Globus pallidus (tissue), 1 donor: ENCODE results near the gene CALHM4.
"Not testable (repeated sequence)": the region's sequence is repeated elsewhere in the genome, so short reads cannot be mapped to it uniquely, and the experiment has no call there.

Experiments
- DNase-seq: peaks from one replicate; pipeline ENCODE4 v3.0.0-alpha.2; 2015; ENCODE audit warnings: low spot score

The CALHM4 gene

DNA sequence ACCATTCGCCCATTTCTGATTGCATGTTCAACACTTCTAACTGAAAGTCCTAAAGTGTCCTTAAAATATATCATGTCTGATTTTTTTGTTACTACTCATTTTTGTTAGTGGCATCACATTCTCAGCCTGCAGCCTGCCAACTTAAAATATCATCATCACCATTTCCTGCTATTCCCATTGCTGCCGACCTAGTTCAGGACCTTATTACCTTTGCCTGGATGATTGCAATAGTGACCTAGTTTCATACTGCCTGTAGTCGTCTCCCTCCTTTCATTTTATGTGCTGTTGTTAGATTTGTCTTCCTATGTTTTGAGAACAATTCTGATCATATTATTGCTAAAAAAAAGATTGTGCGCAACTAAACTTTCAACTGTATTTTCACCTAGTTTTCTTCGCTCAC lies 23.9 kb downstream of the CALHM4 start:
- no peak for DNase-seq

DNA sequence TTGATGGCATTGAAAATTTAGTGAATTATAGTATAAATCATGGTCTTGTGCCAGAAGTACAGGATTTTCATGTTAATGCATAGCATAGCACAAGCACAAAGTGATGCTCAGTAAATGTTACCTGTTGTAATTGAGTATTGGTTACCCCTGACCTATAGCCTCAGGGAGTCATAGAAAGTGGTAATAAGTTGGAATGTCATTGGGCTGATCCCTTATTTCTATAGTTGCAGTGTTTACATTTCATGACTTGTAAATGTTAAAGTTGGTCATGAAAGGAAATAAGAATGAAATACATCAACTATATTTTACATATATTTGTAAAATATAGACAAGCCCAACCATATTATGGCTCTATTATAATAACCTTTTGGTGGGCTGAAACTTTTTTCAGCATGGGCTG lies 24.8 kb downstream of the CALHM4 start:
- no peak for DNase-seq

DNA sequence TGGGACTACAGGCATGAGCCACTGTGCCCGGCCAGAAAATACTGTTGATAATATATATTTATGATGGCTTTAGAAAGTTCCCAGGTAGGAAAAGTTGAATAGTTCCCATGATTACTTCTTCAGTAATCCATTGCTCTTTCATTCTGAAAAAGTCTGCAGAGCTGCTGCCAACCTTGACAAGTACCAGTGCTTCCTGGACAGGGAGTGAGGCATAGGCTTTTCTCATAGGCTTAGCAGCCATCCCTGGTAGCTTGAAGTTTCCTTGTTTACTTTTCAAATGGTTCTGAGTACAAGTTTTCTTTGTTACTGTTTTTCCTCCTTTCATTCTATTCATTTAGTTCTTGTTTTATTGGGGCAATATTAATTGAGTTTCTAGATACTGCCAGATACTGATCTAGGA lies 25.6 kb downstream of the CALHM4 start:
- DNase-seq: no peak

DNA sequence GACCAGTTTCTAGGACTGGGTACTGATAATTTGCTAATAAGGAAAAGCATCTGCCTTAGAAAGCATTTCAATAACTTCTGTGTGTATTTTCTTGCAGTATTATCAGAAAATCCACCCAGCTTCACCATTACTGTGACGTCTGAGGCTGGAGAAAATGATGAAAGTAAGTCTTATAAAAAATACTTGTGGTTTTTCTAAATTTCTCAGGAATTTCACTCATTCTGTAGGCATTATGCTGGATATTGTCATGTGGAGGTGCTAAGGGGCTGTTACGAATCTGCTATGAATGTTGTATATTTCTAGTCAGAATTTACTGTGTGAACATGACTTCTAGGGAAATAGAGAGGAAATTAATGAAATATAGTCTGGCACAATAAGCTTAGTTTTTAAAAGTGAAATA lies 26.6 kb downstream of the CALHM4 start:
- no peak for DNase-seq

DNA sequence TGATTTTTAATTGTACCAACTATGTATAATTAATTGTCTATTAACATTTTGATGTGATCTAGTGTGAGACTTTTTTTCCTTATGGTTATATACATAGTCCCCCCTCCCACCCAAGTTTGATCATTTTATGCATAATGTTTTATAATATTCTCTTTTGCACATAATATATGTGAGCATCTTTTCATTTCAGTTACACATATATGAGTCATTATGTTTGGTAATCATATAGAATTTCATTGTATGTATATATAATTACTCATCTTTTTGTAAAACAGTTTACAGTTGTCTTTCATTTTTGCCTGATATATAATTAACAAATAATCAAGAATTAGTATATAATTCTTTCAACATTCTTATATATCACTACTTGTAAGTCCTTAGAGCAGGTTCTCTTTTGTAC lies 32.7 kb downstream of the CALHM4 start:
- DNase-seq: no peak

DNA sequence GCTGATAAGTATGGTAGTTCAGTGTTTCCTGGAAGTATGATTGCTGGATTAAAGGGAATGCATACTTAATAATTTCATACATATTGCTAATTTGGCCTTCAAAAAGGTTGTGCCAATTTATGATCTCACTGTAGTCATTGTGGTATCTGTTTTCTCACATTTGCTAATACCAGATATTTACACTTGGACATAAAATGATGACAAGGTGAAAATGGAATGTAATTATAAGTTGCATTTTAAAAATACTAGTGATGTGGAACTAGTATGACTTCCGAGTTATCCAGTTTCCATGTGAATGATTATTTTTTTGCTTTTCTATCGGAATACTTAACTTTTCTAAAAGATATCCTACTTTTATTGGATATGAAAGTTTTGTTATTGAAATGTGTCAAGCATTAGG lies 33.2 kb downstream of the CALHM4 start:
- no peak for DNase-seq

DNA sequence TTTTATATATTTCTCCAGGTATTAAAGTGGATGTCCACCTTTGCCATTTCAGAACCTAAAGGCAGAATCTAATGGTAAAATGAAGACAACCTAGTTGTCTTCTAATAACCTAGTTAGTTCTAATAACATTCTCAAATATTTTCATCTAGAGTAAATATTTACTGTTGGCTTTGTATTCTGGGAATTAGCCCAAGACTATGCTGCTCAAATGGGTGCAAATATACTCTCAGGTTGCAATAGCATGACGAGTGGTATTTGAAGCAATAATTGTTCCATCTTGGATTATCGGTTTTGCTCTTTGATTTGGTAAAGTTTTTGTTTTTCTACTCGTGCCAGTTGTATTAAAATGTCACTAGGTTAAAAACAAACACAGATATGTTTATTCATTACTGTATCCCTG lies 41.7 kb downstream of the CALHM4 start:
- no peak for DNase-seq

DNA sequence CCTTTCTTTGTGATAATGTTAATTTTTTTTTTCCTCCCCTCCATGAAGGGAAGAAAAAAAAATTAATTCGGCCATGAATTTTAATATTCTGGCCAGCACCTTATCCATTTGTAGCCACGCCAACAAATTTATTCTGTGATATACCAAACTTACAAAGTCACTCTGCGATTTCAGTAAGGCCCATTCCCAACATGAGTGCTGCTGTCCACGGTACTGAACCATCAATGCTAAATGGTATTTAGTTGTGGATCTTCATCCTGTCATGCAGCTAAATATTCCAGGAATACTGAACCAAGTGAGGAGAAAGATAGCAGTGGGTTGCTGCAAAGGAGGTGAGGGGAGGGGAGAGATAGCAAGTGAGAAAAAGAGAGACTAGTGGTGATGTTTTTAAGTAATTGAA lies 43.3 kb downstream of the CALHM4 start:
- no peak for DNase-seq

DNA sequence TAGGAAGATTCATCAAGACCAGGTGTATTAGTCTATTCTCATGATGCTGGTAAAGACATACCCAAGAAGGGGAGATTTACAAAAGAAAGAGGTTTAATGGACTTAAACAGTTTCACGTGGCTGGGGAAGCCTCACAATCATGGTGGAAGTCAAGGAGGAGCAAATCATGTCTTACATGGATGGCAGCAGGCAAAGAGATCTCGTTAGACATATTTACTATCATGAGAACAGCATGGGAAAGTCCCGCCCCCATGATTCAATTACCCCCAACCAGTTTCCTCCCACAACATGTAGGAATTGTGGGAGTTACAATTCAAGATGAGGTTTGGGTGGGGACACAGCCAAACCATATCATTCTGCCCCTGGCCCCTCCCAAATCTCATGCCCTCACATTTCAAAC lies 50.4 kb downstream of the CALHM4 start:
- DNase-seq: not testable (repeated sequence)

DNA sequence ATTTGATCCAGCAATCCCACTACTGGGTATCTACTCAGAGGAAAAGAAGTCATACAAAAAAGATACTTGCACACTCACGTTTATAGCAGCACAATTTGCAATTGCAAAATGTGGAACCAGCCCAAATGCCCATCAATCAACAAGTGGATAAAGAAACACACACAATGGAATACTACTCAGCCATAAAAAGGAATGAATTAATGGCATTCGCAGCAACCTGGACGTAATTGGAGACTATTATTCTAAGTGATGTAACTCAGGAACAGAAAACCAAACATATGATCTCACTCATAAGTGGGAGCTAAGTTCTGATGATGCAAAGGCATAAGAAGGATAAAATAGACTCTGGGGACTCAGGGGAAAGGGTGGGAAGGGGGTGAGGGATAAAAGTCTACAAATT lies 51.3 kb downstream of the CALHM4 start:
- DNase-seq: not testable (repeated sequence)

DNA sequence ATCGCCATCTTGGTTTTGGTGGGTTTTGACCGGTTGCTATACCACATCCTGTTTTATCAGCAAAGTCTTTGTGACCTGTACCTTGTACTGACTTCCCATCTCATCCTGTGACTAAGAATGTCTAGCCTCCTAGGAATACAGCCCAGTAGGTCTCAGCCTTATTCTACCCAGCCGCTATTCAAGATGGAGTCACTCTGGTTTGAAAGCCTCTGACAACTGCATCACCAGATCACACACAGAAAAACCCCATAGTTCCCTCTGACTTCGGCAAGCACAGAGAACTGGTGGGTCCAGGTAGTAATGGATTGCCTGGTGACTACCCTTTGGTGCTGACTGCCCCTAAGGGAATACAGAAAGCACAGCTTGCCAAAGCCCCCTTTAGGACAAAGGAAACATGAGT lies 52.4 kb downstream of the CALHM4 start:
- no peak for DNase-seq
